Thyroid gland (tissue), 4 donors: Measurements from ENCODE around the gene ENGASE.

Source experiments
- POLR2A ChIP-seq, 2 donors: fragments of 450-650 bp; IDR thresholded peaks; one replicate each; pipeline ENCODE4 v1.6.1; 2017; ENCODE audit warnings: antibody characterized with exemption in 2 of 2, mild to moderate bottlenecking in 2 of 2, moderate library complexity in 1 of 2
- TF ChIP-seq, protein P1 (sequence below), 6 experiments: fragments of 200-600 bp in 3 of 6; fragments of 450-650 bp in 3 of 6; sonication (generic) in 3 of 6; IDR thresholded peaks; one replicate each; pipeline ENCODE4 v1.5.1; 2016 to 2019; ENCODE audit warnings: antibody characterized with exemption in 6 of 6, mild to moderate bottlenecking in 2 of 6, inconsistent platforms in 1 of 6, moderate library complexity in 1 of 6

DNA sequence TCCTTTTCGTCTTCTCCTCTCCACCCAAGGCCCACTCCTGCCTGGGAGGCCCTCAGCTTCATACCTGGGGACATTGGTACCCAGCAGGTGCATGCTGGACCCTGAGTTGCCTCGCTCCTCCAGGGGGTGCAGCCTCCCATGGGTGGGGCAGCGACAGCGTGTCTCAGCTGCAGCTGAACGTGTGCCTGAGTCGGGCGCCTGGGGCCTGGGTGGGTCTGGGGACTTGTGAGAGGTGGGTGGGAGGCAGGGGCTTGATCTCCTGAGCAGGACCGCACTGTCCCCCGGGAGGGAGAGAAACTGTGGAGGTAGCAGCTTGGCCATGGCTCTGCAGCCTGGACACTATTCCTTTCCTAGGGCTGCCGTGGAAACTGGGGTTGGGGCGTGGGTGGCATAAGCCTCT lies 24.8 kb upstream of the ENGASE start:
- TF ChIP-seq, protein P1, sequence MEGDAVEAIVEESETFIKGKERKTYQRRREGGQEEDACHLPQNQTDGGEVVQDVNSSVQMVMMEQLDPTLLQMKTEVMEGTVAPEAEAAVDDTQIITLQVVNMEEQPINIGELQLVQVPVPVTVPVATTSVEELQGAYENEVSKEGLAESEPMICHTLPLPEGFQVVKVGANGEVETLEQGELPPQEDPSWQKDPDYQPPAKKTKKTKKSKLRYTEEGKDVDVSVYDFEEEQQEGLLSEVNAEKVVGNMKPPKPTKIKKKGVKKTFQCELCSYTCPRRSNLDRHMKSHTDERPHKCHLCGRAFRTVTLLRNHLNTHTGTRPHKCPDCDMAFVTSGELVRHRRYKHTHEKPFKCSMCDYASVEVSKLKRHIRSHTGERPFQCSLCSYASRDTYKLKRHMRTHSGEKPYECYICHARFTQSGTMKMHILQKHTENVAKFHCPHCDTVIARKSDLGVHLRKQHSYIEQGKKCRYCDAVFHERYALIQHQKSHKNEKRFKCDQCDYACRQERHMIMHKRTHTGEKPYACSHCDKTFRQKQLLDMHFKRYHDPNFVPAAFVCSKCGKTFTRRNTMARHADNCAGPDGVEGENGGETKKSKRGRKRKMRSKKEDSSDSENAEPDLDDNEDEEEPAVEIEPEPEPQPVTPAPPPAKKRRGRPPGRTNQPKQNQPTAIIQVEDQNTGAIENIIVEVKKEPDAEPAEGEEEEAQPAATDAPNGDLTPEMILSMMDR (IDR thresholded peaks at IDR 0.05) = no peak
- no peak for TF ChIP-seq POLR2A (IDR thresholded peaks at IDR 0.05)
